Chondrocyte (in vitro differentiated cells): Measurements from ENCODE around the gene ANO6. TPM values are rescaled to one million over a fixed set of nuclear protein-coding genes. Genes with fewer than 3 reads are reported as not detected.
"Not testable (repeated sequence)": the region's sequence is repeated elsewhere in the genome, so short reads cannot be mapped to it uniquely, and the experiment has no call there.

Source experiments
- DNase-seq: peaks from one replicate; pipeline ENCODE4 v3.0.0; 2021; ENCODE audit warnings: mixed read lengths, low spot score
- H3K27ac Mint-ChIP-seq: one replicate; pipeline ENCODE4 v1.8.0; 2021; ENCODE audit warnings: mild to moderate bottlenecking, moderate library complexity, mixed read lengths; ENCODE audit not compliant: unreplicated experiment
- H3K27me3 Mint-ChIP-seq: 2 replicates; pipeline ENCODE4 v1.8.0; 2021; ENCODE audit warnings: low read depth, mixed read lengths
- H3K36me3 Mint-ChIP-seq: 2 replicates; pipeline ENCODE4 v1.8.0; 2021; ENCODE audit warnings: low read depth, mixed read lengths
- H3K4me1 Mint-ChIP-seq: 2 replicates; pipeline ENCODE4 v1.8.0; 2021; ENCODE audit warnings: low read depth, mild to moderate bottlenecking, mixed read lengths
- H3K4me3 Mint-ChIP-seq: one replicate; pipeline ENCODE4 v1.8.0; 2021; ENCODE audit warnings: mild to moderate bottlenecking, moderate library complexity, mixed read lengths; ENCODE audit not compliant: unreplicated experiment
- H3K9me3 Mint-ChIP-seq: 2 replicates; pipeline ENCODE4 v1.8.0; 2021; ENCODE audit warnings: low read depth, mixed read lengths
- total RNA-seq: library from RNA; stranded (reverse); gene quantifications from 3 replicates; pipeline ENCODE4 v1.2.1, GENCODE V29; 2021
- TF ChIP-seq, protein P1 (sequence below): fragments of 200-600 bp; sonication (generic); IDR thresholded peaks from 2 replicates; pipeline ENCODE4 v1.5.0; 2021; ENCODE audit warnings: antibody characterized with exemption, mild to moderate bottlenecking, moderate library complexity

Gene ANO6
- total RNA-seq, 1 donor from 2014 or later, result 75.8 TPM

GRCh38 chr12:45388545-45388944, 172.7 kb downstream of the ANO6 start:
- Mint-ChIP-seq H3K27me3 (no peaks in the 10 kb centered on the region), H3K4me1 (no peaks in the 10 kb centered on the region), H3K27ac (no peak overlapping the region), H3K4me3 (no peak overlapping the region), H3K9me3 (peaks cover 8% of the 10 kb centered on the region), H3K36me3 (peaks cover 33% of the 10 kb centered on the region)
- TF ChIP-seq, protein P1, sequence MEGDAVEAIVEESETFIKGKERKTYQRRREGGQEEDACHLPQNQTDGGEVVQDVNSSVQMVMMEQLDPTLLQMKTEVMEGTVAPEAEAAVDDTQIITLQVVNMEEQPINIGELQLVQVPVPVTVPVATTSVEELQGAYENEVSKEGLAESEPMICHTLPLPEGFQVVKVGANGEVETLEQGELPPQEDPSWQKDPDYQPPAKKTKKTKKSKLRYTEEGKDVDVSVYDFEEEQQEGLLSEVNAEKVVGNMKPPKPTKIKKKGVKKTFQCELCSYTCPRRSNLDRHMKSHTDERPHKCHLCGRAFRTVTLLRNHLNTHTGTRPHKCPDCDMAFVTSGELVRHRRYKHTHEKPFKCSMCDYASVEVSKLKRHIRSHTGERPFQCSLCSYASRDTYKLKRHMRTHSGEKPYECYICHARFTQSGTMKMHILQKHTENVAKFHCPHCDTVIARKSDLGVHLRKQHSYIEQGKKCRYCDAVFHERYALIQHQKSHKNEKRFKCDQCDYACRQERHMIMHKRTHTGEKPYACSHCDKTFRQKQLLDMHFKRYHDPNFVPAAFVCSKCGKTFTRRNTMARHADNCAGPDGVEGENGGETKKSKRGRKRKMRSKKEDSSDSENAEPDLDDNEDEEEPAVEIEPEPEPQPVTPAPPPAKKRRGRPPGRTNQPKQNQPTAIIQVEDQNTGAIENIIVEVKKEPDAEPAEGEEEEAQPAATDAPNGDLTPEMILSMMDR, result peak; percentile 88
- DNase-seq, result no peak

GRCh38 chr12:45389426-45389825, 173.5 kb downstream of the ANO6 start:
- no peak overlapping the region for H3K4me3 Mint-ChIP-seq
- H3K27ac Mint-ChIP-seq, result no peak overlapping the region
- H3K27me3 Mint-ChIP-seq, result no peaks in the 10 kb centered on the region
- TF ChIP-seq, protein P1, result no peak
- peaks cover 33% of the 10 kb centered on the region for H3K36me3 Mint-ChIP-seq
- peaks cover 10% of the 10 kb centered on the region for H3K9me3 Mint-ChIP-seq
- DNase-seq, result no peak
- H3K4me1 Mint-ChIP-seq, result no peaks in the 10 kb centered on the region

GRCh38 chr12:45397499-45397898, 181.6 kb downstream of the ANO6 start:
- H3K4me3 Mint-ChIP-seq, H3K27me3 Mint-ChIP-seq, DNase-seq, H3K27ac Mint-ChIP-seq, H3K4me1 Mint-ChIP-seq: not testable (repeated sequence)
- Mint-ChIP-seq H3K36me3 (peaks cover 42% of the 10 kb centered on the region), H3K9me3 (peaks cover 28% of the 10 kb centered on the region)

DNA sequence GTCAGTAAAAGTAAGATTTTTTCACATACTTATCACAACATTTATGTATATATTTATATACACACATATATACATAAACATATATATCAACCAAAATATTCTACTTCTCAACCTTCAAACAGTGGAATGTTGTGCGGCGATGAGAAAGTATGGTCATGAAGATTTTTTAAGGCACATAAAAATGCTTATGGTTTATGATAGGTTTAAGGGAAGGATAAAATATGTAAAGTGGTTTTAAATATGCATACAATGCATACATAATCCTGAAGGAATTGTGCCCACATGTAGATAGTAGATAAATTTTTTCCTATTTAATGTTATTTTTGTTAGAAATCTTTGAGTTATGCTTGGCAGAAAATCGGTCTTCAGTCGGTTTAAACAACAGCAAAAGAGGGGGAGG, 182.7 kb downstream of the ANO6 start:
- TF ChIP-seq, protein P1, result no peak
- DNase-seq, result no peak
- Mint-ChIP-seq H3K27ac (no peak overlapping the region), H3K4me1 (no peaks in the 10 kb centered on the region), H3K9me3 (peaks cover 20% of the 10 kb centered on the region), H3K27me3 (no peaks in the 10 kb centered on the region), H3K36me3 (peaks cover 35% of the 10 kb centered on the region), H3K4me3 (no peak overlapping the region)

- Mint-ChIP-seq H3K27ac (no peak overlapping the region), H3K36me3 (peaks cover 30% of the 10 kb centered on the region), H3K4me1 (no peaks in the 10 kb centered on the region), H3K4me3 (no peak overlapping the region), H3K27me3 (no peaks in the 10 kb centered on the region), H3K9me3 (peaks cover 11% of the 10 kb centered on the region)
- DNase-seq, result no peak
- TF ChIP-seq, protein P1, result no peak
These were observed 185.1 kb downstream of the ANO6 start for GRCh38 chr12:45400991-45401390.

GRCh38 chr12:45402288-45402687, 186.4 kb downstream of the ANO6 start:
- peaks cover 27% of the 10 kb centered on the region for H3K36me3 Mint-ChIP-seq
- no peaks in the 10 kb centered on the region for H3K4me1 Mint-ChIP-seq
- no peak overlapping the region for H3K4me3 Mint-ChIP-seq
- no peak overlapping the region for H3K27ac Mint-ChIP-seq
- peaks cover under 1% of the 10 kb centered on the region for H3K9me3 Mint-ChIP-seq
- TF ChIP-seq, protein P1, result no peak
- no peak for DNase-seq
- H3K27me3 Mint-ChIP-seq, result no peaks in the 10 kb centered on the region
